ENCODE measurements around the gene NLGN2.
A peak's percentile ranks its signal among the peaks of the same experiment; 100 is the strongest.

Gene NLGN2

DNA sequence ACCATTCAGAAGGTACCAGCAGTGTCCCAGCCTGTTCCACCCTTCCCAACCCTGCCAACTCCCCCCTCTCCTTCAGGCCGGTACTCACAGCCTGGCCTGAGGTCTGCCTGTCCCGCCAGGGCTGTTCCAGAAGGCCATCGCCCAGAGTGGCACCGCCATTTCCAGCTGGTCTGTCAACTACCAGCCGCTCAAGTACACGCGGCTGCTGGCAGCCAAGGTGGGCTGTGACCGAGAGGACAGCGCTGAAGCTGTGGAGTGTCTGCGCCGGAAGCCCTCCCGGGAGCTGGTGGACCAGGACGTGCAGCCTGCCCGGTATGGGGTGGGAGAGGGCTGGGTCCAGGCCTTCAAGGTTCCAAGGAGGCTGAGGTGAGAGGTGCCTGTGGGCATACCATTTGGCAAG lies 7.2 kb downstream of the NLGN2 start:
- no peak for DNase-seq

DNA sequence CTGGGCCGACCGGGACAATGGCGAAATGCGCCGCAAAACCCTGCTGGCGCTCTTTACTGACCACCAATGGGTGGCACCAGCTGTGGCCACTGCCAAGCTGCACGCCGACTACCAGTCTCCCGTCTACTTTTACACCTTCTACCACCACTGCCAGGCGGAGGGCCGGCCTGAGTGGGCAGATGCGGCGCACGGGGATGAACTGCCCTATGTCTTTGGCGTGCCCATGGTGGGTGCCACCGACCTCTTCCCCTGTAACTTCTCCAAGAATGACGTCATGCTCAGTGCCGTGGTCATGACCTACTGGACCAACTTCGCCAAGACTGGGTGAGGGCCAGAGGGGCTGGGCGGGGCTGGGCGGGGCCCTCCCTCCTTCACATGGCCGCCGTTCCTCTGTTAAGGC lies 8.1 kb downstream of the NLGN2 start:
- no peak for DNase-seq

DNA sequence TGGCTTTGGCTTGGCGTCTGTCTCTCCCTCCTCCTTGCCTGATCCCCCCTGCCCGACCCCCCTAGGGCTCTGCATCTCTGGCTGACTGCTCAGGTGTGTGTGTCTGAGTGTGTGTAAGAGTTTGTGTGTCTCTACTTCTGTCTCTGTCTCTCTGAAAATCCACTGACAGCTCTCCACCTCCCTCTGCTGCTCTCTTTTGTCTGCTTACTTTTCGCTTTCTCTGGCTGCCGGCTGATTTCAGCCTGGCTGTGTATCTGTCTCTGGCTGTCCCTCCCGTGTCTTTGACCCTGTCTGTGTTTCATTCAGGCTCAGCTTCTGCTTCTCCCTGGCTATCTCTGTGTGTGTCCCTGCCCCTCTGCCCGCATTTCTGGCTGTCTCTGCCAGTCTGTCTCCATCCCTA lies 8.7 kb downstream of the NLGN2 start:
- DNase-seq: no peak

DNA sequence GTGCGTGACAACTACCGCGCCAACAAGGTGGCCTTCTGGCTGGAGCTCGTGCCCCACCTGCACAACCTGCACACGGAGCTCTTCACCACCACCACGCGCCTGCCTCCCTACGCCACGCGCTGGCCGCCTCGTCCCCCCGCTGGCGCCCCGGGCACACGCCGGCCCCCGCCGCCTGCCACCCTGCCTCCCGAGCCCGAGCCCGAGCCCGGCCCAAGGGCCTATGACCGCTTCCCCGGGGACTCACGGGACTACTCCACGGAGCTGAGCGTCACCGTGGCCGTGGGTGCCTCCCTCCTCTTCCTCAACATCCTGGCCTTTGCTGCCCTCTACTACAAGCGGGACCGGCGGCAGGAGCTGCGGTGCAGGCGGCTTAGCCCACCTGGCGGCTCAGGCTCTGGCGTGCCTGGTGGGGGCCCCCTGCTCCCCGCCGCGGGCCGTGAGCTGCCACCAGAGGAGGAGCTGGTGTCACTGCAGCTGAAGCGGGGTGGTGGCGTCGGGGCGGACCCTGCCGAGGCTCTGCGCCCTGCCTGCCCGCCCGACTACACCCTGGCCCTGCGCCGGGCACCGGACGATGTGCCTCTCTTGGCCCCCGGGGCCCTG lies 9.5 kb downstream of the NLGN2 start:
- DNase-seq: no peak

DNA sequence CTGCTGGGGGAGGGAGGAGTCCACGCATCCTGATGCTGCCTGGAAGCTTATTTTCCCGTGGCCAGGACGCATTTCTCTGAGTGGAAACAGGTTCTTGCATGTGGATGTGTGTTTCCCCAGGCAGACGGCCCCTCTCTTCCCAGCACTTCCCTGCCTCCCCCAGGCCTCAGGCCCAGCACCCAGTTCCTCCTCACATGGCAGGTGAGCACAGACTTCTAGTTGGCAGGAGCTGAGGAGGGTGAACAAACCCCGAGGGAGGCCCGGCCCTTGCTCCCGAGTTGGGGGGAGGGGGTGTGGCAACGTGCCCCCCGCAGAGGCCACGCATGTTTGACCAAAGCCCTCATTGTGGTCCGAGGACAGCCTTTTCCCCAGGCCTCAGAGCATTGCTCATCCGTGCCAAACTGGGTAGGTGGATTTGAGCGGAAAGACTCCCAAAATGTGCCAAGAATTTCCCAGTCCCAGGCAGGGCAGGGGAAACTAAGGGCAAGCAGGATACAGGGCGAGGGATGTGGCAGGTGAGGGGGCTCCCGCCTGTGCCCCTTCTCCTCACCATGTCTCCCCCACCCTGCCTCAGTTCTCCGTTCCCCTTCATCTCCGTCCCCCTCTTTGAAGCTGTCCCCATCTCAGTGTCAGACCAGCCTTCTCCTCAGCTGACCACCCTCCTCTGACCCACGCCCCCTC lies 11.0 kb downstream of the NLGN2 start:
- DNase-seq: no peak

DNA sequence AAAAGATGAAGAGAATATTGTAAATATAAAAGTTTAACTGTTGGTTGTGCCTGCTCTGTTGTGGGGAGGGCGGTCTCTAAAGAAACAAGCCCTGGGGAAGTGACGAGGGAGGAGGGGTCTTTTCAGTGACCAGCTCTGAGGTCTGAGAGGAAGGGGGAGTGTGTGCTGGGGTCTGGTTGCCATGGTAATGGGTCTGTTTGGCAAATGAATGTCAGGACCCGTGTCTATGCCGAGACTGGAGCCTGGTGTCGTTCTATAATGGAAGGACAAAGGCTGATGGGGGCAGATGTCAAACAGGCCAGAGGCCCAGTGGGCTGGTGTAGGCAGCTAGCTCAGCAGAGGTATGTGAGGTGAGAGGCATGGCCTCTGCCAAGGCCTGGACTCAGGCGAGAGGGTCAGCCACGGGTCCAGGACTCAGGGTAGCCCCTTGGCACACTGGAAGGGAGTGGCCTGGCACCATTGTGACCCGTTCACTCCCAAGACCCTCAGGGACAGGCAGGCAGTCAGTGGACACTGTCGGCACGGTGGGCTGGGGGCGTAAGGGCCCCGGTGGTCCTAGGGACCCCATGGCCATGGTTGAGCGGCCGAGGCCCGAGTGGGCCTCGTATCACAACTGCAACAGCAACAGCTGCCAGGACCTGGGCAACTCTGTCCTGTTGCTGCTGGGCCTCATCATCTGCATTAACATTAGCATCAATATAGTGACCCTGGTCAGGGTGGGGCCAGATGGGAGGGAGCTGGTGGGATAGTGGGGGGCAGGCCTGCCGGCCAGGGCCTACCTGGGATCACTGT lies 12.4 kb downstream of the NLGN2 start, which contains the start of gene SPEM1:
Gene SPEM1 (plus strand): TSS at position 506 of the 792 bp plus-strand sequence. CDS start 61 bp downstream, at position 567.
- DNase-seq: no peak

DNA sequence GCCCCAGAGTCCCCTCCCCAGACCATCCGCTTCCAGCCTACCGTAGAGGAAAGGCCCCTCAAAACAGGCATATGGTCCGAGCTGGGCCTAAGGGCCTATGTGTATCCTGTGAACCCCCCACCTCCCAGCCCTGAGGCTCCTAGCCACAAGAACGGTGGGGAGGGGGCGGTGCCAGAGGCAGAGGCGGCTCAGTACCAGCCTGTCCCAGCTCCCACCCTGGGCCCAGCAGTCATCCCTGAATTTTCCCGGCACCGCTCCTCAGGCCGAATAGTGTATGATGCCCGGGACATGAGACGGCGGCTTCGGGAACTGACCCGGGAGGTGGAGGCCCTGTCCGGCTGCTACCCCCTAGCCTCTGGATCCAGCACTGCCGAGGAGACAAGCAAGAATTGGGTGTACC lies 13.5 kb downstream of the NLGN2 start:
- DNase-seq: no peak

DNA sequence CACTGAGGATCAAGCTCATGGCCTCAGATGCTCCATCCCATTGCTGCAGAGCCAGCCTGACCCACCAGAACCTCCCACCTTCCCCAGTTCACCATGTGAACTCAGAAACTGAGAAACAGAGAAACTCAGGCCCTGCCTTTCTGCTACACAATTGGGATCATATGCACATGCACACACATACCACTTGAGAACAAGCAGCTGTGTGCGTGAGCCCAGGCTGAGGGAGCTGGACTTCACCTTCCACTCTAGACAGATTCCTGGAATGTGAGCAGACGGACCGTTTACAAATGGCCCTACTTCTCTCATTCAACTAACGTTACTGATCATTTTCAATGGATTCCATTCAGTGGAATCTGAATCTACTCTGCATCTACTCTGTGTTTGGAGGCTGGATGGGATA lies 16.0 kb downstream of the NLGN2 start:
- no peak for DNase-seq

DNA sequence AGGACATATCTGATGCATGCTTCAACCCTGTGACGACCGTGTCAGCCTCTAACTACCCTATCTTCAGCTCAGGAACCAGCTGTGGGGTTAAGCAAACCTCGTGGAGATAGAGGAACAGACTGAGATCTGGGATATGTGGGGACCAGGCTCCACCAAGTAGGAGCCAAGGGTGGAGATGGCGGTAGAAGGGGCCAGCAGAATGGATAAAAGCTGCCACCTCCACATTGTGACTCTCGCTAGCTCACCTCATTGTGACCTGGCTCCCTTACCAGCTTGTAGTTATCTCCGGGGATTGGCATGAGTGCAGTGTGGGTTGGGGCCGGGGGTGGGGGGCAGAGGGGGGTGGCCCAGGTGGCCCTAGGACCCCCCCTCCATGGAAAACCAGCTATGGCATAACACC lies 17.7 kb downstream of the NLGN2 start, which contains the start of gene SPEM2:
Gene SPEM2 (plus strand): TSS at position 301 of the 400 bp plus-strand sequence. CDS start 73 bp downstream, at position 374.
- no peak for DNase-seq

DNA sequence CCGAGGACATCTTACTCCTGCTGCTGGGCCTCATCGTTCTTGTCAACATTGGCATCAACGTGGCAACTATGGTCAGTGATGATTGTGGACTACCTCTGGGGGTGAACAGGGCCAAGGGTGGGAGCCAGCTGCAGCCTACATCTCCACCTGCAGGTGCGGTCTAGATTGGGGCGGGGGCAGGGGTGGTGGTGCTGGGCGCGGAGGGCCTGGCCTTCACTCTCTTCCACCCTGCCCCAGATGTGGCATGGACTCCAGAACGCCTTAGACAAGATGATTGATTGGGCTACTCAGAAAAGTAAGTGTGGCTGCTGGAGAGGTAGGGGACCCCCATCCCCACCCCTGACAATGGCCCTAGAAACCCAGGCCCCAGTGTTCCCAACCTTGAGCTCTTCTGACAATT lies 18.1 kb downstream of the NLGN2 start:
- no peak for DNase-seq

DNA sequence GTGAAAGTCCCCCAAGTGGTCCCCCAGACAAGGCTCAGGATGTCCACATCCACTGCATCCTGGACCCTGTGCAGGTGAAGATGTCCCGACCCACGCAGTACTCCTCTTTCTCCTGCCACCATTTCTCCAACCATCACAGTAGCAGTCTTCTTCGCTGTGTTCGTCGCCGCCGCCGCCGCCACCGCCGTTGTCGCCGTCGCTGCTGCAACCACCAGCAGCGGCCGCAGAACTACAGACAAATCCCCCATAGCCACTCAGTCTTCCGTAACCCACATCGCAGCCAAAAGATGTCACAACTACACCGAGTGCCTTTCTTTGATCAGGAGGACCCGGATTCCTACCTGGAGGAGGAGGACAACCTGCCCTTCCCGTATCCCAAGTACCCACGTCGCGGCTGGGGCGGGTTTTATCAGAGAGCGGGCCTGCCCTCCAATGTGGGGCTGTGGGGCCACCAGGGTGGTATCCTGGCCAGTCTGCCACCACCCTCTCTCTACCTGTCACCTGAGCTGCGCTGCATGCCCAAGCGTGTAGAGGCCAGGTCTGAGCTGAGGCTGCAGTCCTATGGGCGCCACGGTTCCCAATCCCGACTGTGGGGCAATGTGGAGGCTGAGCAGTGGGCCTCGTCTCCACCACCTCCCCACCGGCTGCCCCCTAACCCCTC lies 18.7 kb downstream of the NLGN2 start:
- no peak for DNase-seq

DNA sequence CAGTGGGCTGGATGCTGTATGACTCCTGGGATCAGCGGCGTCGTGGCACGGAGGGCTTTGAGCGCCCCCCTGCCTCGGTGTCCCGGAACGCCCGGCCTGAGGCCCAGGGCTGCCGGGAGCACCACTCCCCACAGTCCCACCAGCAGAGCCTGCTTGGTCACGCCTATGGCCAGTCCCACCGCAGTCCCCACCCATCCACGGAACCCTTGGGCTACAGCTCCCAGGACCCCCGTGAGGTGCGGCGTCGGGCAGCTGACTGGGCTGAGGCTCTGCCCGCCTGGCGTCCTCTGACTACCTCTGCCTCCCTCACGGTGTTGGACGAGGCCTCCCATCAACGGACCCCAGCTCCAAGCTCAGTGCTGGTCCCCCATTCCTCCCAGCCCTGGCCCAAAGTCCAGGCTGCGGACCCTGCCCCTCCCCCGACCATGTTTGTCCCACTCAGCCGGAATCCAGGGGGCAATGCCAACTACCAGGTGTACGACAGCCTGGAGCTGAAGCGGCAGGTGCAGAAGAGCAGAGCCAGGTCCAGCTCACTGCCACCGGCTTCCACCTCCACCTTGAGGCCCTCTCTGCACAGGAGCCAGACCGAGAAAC lies 19.3 kb downstream of the NLGN2 start:
- DNase-seq: no peak

DNA sequence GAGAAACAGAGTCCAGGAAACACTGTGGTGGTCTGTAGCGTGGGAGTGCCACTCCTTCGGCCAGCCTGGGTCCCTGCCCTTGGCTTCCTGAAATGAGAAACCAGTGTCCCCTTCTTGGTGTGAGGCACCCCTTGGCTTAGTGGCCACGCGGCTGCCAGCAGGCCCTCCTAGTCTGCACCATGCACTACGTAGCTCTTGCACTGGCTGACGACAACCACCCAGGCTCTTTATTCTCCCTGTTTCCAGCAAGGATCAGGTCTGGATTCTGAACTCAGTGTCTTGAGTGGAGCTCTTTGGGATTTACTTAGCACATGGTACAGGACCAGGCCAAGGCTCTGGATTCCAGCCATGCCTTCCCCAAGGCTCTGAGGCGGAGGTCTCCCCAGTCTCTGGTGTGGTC lies 19.9 kb downstream of the NLGN2 start:
- no peak for DNase-seq

DNA sequence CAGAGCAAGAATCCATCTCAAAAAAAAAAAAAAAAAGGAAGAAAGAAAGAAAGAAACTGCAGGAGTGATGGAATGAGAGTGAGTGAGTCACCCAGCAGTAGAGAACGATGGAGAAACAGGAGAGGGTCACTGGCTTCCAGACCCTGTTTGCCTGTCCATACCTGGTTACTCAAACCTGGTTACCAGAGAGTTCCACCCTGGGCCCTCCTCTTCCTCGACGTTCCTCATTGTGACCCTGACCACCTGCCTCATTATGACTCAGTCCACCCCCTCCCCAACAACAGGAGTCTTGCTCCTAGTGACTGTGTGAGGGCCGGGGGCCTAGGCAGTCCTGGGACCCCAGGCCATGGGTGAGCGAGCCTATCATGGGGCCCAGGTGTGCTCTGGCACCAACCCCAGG lies 20.9 kb downstream of the NLGN2 start, which contains the start of gene SPEM3:
Gene SPEM3 (plus strand): TSS at position 301 of the 400 bp plus-strand sequence. CDS start 46 bp downstream, at position 347.
- no peak for DNase-seq

DNA sequence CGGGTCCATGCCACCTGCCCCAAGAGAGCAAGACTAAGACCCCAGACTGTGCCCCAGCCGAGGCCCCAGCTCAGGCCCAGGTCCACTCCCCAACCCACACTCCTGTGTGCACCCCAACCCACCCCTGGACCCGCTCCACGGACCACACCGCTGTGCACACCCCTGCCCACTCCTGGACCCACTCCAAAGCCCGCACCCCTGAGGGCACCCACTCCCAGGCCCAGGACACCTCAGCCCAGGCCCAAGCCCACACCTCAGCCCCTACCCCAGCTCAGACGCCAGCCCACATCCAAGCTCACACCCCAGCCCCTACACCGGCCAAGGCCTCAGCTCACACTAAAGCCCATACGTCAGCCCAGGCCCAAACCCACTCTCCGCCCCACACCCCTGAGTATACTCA lies 22.1 kb downstream of the NLGN2 start:
- no peak for DNase-seq

DNA sequence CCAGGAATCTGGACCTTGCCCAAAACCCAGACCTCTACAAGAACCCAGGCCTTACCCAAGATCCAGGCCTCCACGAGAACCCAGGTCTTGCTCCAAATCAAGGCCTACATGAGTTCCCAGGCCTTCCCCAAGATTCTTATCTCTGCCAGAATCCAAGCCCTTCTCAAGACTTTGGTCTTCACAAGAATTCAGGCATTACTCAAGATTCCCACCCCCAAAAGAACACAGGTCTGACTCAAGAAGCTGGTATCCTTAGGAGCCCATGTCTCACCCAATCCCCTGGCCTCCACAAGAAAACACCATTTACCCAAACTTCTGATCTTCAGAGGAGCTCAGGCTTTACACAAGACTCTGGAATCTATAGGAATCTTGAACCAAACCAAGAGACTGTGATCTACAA lies 23.6 kb downstream of the NLGN2 start:
- DNase-seq: no peak

DNA sequence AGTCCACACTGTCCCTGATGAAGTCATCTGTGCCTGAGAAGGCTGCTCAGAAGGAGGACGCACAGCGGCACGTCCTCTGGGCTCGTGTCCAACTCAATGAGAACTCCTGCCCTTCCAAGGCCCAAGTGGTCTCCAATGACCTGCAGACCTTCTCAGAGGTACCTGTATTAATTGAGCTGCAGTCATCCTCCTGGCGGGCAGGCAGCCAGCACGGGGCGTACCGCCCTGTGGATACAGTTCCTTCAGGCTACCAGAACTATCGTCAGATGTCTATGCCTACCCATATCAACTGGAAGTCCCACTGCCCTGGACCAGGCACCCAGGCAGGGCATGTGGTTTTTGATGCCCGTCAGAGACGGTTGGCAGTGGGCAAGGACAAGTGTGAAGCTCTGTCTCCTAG lies 24.7 kb downstream of the NLGN2 start:
- DNase-seq: no peak

DNA sequence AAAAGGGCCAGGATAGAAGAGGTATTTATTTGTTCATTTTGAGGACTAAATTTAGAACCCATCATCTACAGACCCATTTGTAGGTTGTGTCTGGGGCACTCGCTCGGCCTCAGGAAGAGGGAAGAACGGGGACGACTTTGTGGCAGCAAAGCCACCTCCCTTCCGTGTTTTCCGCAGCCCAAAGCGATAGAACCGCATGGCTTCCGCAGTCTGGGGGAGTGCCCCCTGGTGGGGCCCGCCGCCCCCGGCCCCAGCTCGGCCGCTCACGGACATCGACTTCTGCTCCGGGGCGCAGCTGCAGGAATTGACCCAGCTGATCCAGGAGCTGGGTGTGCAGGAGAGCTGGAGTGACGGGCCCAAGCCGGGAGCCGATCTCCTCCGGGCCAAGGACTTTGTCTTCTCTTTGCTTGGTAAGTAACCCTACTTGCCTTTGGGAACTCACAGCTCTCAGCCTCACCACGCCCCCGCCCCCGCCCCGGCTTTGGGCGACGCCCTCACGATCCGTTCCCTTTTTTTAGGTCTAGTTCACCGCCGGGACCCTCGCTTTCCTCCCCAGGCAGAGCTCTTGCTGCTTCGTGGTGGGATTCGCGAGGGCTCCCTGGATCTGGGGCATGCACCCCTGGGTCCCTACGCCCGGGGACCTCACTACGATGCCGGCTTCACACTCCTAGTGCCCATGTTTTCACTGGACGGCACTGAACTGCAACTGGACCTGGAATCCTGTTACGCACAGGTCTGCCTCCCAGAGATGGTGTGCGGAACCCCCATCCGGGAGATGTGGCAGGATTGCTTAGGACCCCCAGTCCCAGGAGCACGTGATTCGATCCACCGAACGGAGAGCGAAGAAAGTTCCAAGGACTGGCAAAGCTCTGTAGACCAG lies 28.3 kb downstream of the NLGN2 start:
- DNase-seq: peak; percentile 50 to 75

DNA sequence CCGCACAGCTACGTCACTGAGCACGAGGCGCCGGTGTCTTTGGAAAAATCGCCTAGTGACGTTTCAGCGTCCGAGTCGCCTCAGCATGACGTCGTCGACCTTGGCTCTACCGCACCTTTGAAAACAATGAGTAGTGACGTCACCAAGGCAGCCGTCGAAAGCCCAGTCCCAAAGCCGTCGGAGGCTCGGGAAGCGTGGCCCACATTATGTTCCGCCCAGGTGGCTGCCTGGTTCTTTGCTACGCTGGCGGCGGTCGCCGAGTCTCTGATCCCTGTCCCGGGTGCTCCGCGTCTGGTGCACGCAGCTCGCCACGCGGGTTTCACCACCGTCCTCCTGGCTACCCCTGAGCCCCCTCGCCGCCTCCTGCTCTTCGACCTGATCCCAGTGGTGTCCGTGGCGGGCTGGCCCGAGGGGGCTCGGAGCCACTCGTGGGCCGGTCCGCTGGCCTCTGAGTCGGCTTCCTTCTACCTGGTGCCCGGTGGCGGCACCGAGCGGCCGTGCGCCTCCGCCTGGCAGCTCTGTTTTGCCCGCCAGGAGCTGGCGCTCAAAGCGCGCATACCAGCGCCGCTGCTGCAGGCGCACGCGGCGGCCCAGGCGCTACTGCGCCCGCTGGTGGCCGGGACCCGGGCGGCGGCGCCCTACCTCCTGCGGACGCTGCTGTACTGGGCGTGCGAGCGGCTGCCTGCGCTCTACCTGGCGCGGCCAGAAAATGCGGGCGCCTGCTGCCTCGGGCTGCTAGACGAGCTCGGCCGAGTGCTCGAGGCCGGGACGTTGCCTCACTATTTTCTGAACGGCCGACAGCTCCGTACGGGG lies 29.1 kb downstream of the NLGN2 start:
- DNase-seq: peak; percentile 69 to 75

DNA sequence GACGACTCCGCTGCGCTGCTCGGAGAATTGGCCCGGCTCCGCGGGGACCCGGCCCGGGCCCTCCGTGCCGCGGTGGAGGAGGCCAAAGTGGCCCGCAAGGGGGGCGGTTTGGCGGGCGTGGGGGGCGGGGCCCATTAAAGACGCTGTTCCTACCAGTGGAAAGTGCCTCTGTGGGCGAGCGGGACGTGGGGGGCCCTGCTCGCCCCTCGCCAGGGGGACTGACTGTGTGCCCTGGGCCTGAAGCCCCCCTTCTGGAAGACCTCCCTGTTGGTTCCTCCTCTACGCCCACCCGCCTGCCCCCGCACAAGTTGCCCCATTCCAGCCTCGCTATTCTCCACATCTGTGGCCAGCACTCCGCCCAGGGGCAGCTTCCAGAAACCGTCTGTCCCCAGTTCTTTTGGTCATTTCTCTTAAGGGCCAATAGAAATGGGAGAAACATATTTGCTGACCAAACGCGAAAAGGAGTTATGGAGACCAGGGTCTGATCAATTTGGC lies 29.8 kb downstream of the NLGN2 start:
- no peak for DNase-seq

Data from inflammatory macrophage treated with lipopolysaccharide for 1 hour (primary cell).